CMK (cell line): ENCODE measurements around the gene PLK5.
"Not testable (repeated sequence)": the region's sequence is repeated elsewhere in the genome, so short reads cannot be mapped to it uniquely, and the experiment has no call there.

Experiments
- DNase-seq: peaks from one replicate; pipeline ENCODE4 v3.0.0-alpha.2; 2010; ENCODE audit warnings: low read depth

The PLK5 gene

GRCh38 chr19:1525343-1525742 is 1.5 kb downstream of the PLK5 start:
- DNase-seq, result no peak

- DNase-seq, result no peak
These were observed 2.3 kb downstream of the PLK5 start for GRCh38 chr19:1526066-1526778.

- no peak for DNase-seq
These were observed 3.2 kb downstream of the PLK5 start for GRCh38 chr19:1526979-1527649.

GRCh38 chr19:1527650-1528309 is 3.9 kb downstream of the PLK5 start:
- DNase-seq, result no peak

GRCh38 chr19:1528596-1529429 is 4.9 kb downstream of the PLK5 start:
- DNase-seq, result no peak

GRCh38 chr19:1529430-1529816 is 5.5 kb downstream of the PLK5 start:
- no peak for DNase-seq

- DNase-seq, result not testable (repeated sequence)
These were observed 7.0 kb downstream of the PLK5 start for GRCh38 chr19:1530856-1531255.

- no peak for DNase-seq
These were observed 7.7 kb downstream of the PLK5 start for GRCh38 chr19:1531587-1531986.

GRCh38 chr19:1532003-1532402 is 8.1 kb downstream of the PLK5 start:
- no peak for DNase-seq

GRCh38 chr19:1533510-1534150 is 9.8 kb downstream of the PLK5 start:
- no peak for DNase-seq

- no peak for DNase-seq
These were observed 11.1 kb downstream of the PLK5 start for GRCh38 chr19:1534972-1535371.

- DNase-seq, result not testable (repeated sequence)
These were observed 11.8 kb downstream of the PLK5 start for GRCh38 chr19:1535699-1536098.

GRCh38 chr19:1538978-1539377 is 15.1 kb downstream of the PLK5 start:
- DNase-seq, result no peak

- not testable (repeated sequence) for DNase-seq
These were observed 15.9 kb downstream of the PLK5 start for GRCh38 chr19:1539749-1540148.

- no peak for DNase-seq
These were observed 16.6 kb downstream of the PLK5 start for GRCh38 chr19:1540365-1540925.

- DNase-seq, result no peak
These were observed 25.6 kb downstream of the PLK5 start for GRCh38 chr19:1549332-1549945.

GRCh38 chr19:1551068-1552040 is 27.5 kb downstream of the PLK5 start:
- DNase-seq, result no peak

GRCh38 chr19:1553415-1553814 is 29.5 kb downstream of the PLK5 start:
- no peak for DNase-seq

GRCh38 chr19:1554968-1555367 is 31.1 kb downstream of the PLK5 start:
- no peak for DNase-seq
